Activated CD8-positive, alpha-beta memory T cell treated with anti-CD3 and anti-CD28 coated beads, Interleukin-2, amount 10 ng/mL, durations not matched to agents 7 days and 5 days (primary cell): ENCODE measurements around the gene DST. TPM values are rescaled to one million over a fixed set of nuclear protein-coding genes. Genes with fewer than 3 reads are reported as not detected.

Experiments used
- ATAC-seq: fragments of 150-1000 bp; cut with Tn5 transposase; one replicate; pipeline ENCODE4 v1.10.0; 2021; ENCODE audit warnings: moderate library complexity
- CTCF ChIA-PET: fragments of 350-600 bp; sonication (Branson Sonifier 250); formaldehyde crosslinking; loops from one replicate; lab custom pipeline; 2021; ENCODE audit warnings: antibody characterized with exemption; lab: Charles Lee
- DNase-seq: peaks from one replicate; pipeline ENCODE4 v3.0.0-alpha.2; 2020
- H3K27ac Mint-ChIP-seq: one replicate; pipeline ENCODE4 v1.8.0; 2021; ENCODE audit warnings: mild to moderate bottlenecking, mixed read lengths
- H3K27me3 Mint-ChIP-seq: one replicate; pipeline ENCODE4 v1.8.0; 2021; ENCODE audit warnings: mixed read lengths
- H3K36me3 Mint-ChIP-seq: one replicate; pipeline ENCODE4 v1.8.0; 2021; ENCODE audit warnings: mild to moderate bottlenecking, mixed read lengths
- H3K4me1 Mint-ChIP-seq: one replicate; pipeline ENCODE4 v1.8.0; 2021; ENCODE audit warnings: mixed read lengths
- H3K4me3 Mint-ChIP-seq: one replicate; pipeline ENCODE4 v1.8.0; 2021; ENCODE audit warnings: mild to moderate bottlenecking, moderate library complexity, mixed read lengths
- H3K9me3 Mint-ChIP-seq: one replicate; pipeline ENCODE4 v1.8.0; 2022; ENCODE audit warnings: low read depth, mixed read lengths
- total RNA-seq, 2 experiments: library from RNA; stranded (reverse); gene quantifications; one replicate each; pipeline ENCODE4 v1.2.3, GENCODE V29; 2021

Gene DST
- total RNA-seq, 2 experiments from 2014 or later, result 4.0 to 4.3 TPM

GRCh38 chr6:56495654-56496053 is 147.0 kb downstream of the DST start:
- no peak overlapping the region for H3K27ac Mint-ChIP-seq
- H3K9me3 Mint-ChIP-seq, result no peaks in the 10 kb centered on the region
- H3K36me3 Mint-ChIP-seq, result no peaks in the 10 kb centered on the region
- H3K4me1 Mint-ChIP-seq, result no peaks in the 10 kb centered on the region
- ATAC-seq (no peak), DNase-seq (no peak)
- no peak overlapping the region for H3K4me3 Mint-ChIP-seq
- CTCF ChIA-PET, result no interaction called here
- H3K27me3 Mint-ChIP-seq, result no peaks in the 10 kb centered on the region

- no peaks in the 10 kb centered on the region for H3K4me1 Mint-ChIP-seq
- no peaks in the 10 kb centered on the region for H3K9me3 Mint-ChIP-seq
- H3K4me3 Mint-ChIP-seq, result no peak overlapping the region
- no peak for DNase-seq
- H3K27ac Mint-ChIP-seq, result no peak overlapping the region
- H3K36me3 Mint-ChIP-seq, result no peaks in the 10 kb centered on the region
- no peak for ATAC-seq
- H3K27me3 Mint-ChIP-seq, result no peaks in the 10 kb centered on the region
- CTCF ChIA-PET, result no interaction called here
Observed at GRCh38 chr6:56491606-56492328, 150.9 kb downstream of the DST start.

GRCh38 chr6:56490993-56491392 is 151.7 kb downstream of the DST start:
- CTCF ChIA-PET, result no interaction called here
- DNase-seq (no peak), ATAC-seq (no peak)
- peaks cover 2% of the 10 kb centered on the region for H3K36me3 Mint-ChIP-seq
- H3K27ac Mint-ChIP-seq, result no peak overlapping the region
- H3K4me3 Mint-ChIP-seq, result no peak overlapping the region
- no peaks in the 10 kb centered on the region for H3K4me1 Mint-ChIP-seq
- H3K27me3 Mint-ChIP-seq, result no peaks in the 10 kb centered on the region
- H3K9me3 Mint-ChIP-seq, result no peaks in the 10 kb centered on the region

GRCh38 chr6:56489559-56489958 is 153.1 kb downstream of the DST start:
- no peak for DNase-seq
- ATAC-seq, result no peak
- CTCF ChIA-PET, result no interaction called here
- H3K27ac Mint-ChIP-seq, result no peak overlapping the region
- H3K9me3 Mint-ChIP-seq, result no peaks in the 10 kb centered on the region
- H3K4me1 Mint-ChIP-seq, result no peaks in the 10 kb centered on the region
- H3K27me3 Mint-ChIP-seq, result no peaks in the 10 kb centered on the region
- H3K4me3 Mint-ChIP-seq, result no peak overlapping the region
- H3K36me3 Mint-ChIP-seq, result peaks cover 2% of the 10 kb centered on the region

- DNase-seq (no peak), ATAC-seq (no peak)
- Mint-ChIP-seq H3K36me3 (peaks cover 2% of the 10 kb centered on the region), H3K4me3 (no peak overlapping the region), H3K4me1 (no peaks in the 10 kb centered on the region), H3K27ac (no peak overlapping the region), H3K9me3 (no peaks in the 10 kb centered on the region), H3K27me3 (no peaks in the 10 kb centered on the region)
- CTCF ChIA-PET, result no interaction called here
Observed at GRCh38 chr6:56488281-56488680, 154.4 kb downstream of the DST start.

- no peak for DNase-seq
- no peaks in the 10 kb centered on the region for H3K4me1 Mint-ChIP-seq
- CTCF ChIA-PET, result no interaction called here
- peaks cover 2% of the 10 kb centered on the region for H3K36me3 Mint-ChIP-seq
- no peak overlapping the region for H3K4me3 Mint-ChIP-seq
- no peak for ATAC-seq
- no peak overlapping the region for H3K27ac Mint-ChIP-seq
- H3K9me3 Mint-ChIP-seq, result no peaks in the 10 kb centered on the region
- H3K27me3 Mint-ChIP-seq, result no peaks in the 10 kb centered on the region
Observed at GRCh38 chr6:56486681-56487080, 156.0 kb downstream of the DST start.

GRCh38 chr6:56484669-56485068 is 158.0 kb downstream of the DST start:
- Mint-ChIP-seq H3K27me3 (no peaks in the 10 kb centered on the region), H3K36me3 (peaks cover 2% of the 10 kb centered on the region), H3K9me3 (no peaks in the 10 kb centered on the region), H3K27ac (no peak overlapping the region), H3K4me3 (no peak overlapping the region), H3K4me1 (no peaks in the 10 kb centered on the region)
- CTCF ChIA-PET, result no interaction called here
- DNase-seq (no peak), ATAC-seq (no peak)

GRCh38 chr6:56483929-56484328 is 158.8 kb downstream of the DST start:
- Mint-ChIP-seq H3K4me1 (no peaks in the 10 kb centered on the region), H3K27ac (no peak overlapping the region), H3K4me3 (no peak overlapping the region), H3K9me3 (no peaks in the 10 kb centered on the region), H3K36me3 (peaks cover 2% of the 10 kb centered on the region), H3K27me3 (no peaks in the 10 kb centered on the region)
- CTCF ChIA-PET, result no interaction called here
- DNase-seq (no peak), ATAC-seq (no peak)

GRCh38 chr6:56482525-56482924 is 160.2 kb downstream of the DST start:
- CTCF ChIA-PET, result no interaction called here
- DNase-seq (no peak), ATAC-seq (no peak)
- no peaks in the 10 kb centered on the region for H3K9me3 Mint-ChIP-seq
- peaks cover 2% of the 10 kb centered on the region for H3K36me3 Mint-ChIP-seq
- H3K4me3 Mint-ChIP-seq, result no peak overlapping the region
- no peaks in the 10 kb centered on the region for H3K4me1 Mint-ChIP-seq
- no peaks in the 10 kb centered on the region for H3K27me3 Mint-ChIP-seq
- no peak overlapping the region for H3K27ac Mint-ChIP-seq

- DNase-seq (no peak), ATAC-seq (no peak)
- Mint-ChIP-seq H3K27me3 (no peaks in the 10 kb centered on the region), H3K27ac (no peak overlapping the region), H3K4me1 (no peaks in the 10 kb centered on the region), H3K9me3 (no peaks in the 10 kb centered on the region), H3K4me3 (no peak overlapping the region), H3K36me3 (peaks cover 2% of the 10 kb centered on the region)
- CTCF ChIA-PET, result no interaction called here
Observed at GRCh38 chr6:56481957-56482356, 160.7 kb downstream of the DST start.

- Mint-ChIP-seq H3K27ac (no peak overlapping the region), H3K27me3 (no peaks in the 10 kb centered on the region), H3K36me3 (no peaks in the 10 kb centered on the region), H3K9me3 (no peaks in the 10 kb centered on the region), H3K4me1 (no peaks in the 10 kb centered on the region), H3K4me3 (no peak overlapping the region)
- CTCF ChIA-PET, result no interaction called here
- DNase-seq (no peak), ATAC-seq (no peak)
Observed at GRCh38 chr6:56480654-56481337, 161.9 kb downstream of the DST start.

- no peak for ATAC-seq
- H3K36me3 Mint-ChIP-seq, result no peaks in the 10 kb centered on the region
- no peaks in the 10 kb centered on the region for H3K4me1 Mint-ChIP-seq
- CTCF ChIA-PET, result no interaction called here
- H3K4me3 Mint-ChIP-seq, result no peak overlapping the region
- no peak overlapping the region for H3K27ac Mint-ChIP-seq
- no peak for DNase-seq
- no peaks in the 10 kb centered on the region for H3K27me3 Mint-ChIP-seq
- no peaks in the 10 kb centered on the region for H3K9me3 Mint-ChIP-seq
Observed at GRCh38 chr6:56480246-56480645, 162.4 kb downstream of the DST start.

- DNase-seq, result no peak
- no peaks in the 10 kb centered on the region for H3K9me3 Mint-ChIP-seq
- CTCF ChIA-PET, result no interaction called here
- no peaks in the 10 kb centered on the region for H3K27me3 Mint-ChIP-seq
- no peaks in the 10 kb centered on the region for H3K4me1 Mint-ChIP-seq
- no peak overlapping the region for H3K27ac Mint-ChIP-seq
- H3K36me3 Mint-ChIP-seq, result no peaks in the 10 kb centered on the region
- no peak overlapping the region for H3K4me3 Mint-ChIP-seq
- ATAC-seq, result no peak
Observed at GRCh38 chr6:56479381-56479780, 163.3 kb downstream of the DST start.

- Mint-ChIP-seq H3K27ac (no peak overlapping the region), H3K4me1 (no peaks in the 10 kb centered on the region), H3K36me3 (no peaks in the 10 kb centered on the region), H3K9me3 (no peaks in the 10 kb centered on the region), H3K4me3 (no peak overlapping the region), H3K27me3 (no peaks in the 10 kb centered on the region)
- CTCF ChIA-PET, result no interaction called here
- no peak for ATAC-seq
- no peak for DNase-seq
Observed at GRCh38 chr6:56478202-56478601, 164.5 kb downstream of the DST start.
